Measurements from ENCODE around the gene MED12L.

GRCh38 chr3:151124476-151124875, 39.0 kb downstream of the MED12L start:
- TF ChIP-seq CTCF (IDR thresholded peaks at IDR 0.05 in 2 of 3, conservative IDR thresholded peaks at IDR 0.05 in 1 of 3; ENCODE audit: borderline replicate concordance in 1 of 3, insufficient read depth in 1 of 3, low read depth in 2 of 3, low read length in 2 of 3), result no peak
- no peak for TF ChIP-seq SRF (IDR thresholded peaks at IDR 0.05; ENCODE audit: low read depth)
- no peak for TF ChIP-seq ZNF274 (IDR thresholded peaks at IDR 0.05; ENCODE audit: low read depth, low read length)
- TF ChIP-seq EZH2 (IDR thresholded peaks at IDR 0.05), result no peak
- TF ChIP-seq RAD21 (IDR thresholded peaks at IDR 0.05; ENCODE audit: low read depth), result no peak
- no peak for TF ChIP-seq POLR2AphosphoS5 (IDR thresholded peaks at IDR 0.05; ENCODE audit: low read depth, low read length)
